ENCODE measurements around the gene GPC4.

The GPC4 gene

DNA sequence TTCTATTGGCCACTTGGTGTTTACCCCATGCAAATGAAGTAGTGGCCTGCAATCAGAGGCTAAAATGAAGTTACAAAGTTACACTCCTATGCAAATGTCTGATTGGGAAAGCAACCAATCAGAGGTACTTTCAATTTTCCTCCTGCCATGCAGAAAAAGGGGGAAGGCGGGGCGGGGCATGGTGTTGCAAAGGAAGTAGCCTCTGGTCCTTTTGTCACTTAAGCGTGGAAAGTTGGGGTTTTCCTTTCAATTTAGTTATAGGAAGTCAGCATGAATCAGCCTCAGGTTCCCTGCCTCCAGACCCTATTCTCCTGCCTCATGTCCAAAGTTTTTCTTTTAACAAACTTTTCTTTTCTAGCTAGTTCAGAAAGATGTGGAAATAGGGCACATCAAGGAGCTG lies 69.3 kb downstream of the GPC4 start:
- no peaks in the 10 kb centered on the region for H3K36me3 ChIP-seq (replicated peaks)
- H3K27ac ChIP-seq = no peak overlapping the region
- H3K27me3 ChIP-seq (replicated peaks) = no peaks in the 10 kb centered on the region
- in situ Hi-C loops (cut with HindIII; ENCODE audit: low pct_ligation_motif_present, low sequenced_read_pairs) = no loop called here
- DNase-seq = no peak
- no peak overlapping the region for H3K4me3 ChIP-seq (ENCODE audit: low read depth, low read length)
- TF ChIP-seq, protein P1, sequence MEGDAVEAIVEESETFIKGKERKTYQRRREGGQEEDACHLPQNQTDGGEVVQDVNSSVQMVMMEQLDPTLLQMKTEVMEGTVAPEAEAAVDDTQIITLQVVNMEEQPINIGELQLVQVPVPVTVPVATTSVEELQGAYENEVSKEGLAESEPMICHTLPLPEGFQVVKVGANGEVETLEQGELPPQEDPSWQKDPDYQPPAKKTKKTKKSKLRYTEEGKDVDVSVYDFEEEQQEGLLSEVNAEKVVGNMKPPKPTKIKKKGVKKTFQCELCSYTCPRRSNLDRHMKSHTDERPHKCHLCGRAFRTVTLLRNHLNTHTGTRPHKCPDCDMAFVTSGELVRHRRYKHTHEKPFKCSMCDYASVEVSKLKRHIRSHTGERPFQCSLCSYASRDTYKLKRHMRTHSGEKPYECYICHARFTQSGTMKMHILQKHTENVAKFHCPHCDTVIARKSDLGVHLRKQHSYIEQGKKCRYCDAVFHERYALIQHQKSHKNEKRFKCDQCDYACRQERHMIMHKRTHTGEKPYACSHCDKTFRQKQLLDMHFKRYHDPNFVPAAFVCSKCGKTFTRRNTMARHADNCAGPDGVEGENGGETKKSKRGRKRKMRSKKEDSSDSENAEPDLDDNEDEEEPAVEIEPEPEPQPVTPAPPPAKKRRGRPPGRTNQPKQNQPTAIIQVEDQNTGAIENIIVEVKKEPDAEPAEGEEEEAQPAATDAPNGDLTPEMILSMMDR (IDR thresholded peaks at IDR 0.05; ENCODE audit: low read depth, low read length, missing control alignments) = no peak

DNA sequence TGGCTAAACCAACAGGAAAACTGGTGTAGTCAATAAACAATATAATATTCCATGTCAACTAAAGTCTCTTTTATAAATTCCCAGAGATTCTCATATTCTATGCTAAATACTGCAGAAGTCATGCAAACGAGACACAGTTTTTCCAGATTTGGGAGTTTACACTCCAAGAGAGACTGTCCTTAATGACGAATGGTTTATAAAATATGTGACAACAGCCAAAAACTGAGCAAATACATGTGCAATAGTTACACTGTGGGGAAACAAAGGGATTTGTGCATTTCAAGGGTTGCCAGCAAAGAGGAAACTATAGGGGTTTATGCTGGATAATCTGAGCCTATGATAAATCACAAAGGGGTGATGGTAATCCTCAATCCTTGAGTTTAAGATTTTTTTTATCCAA lies 75.7 kb downstream of the GPC4 start:
- Histone ChIP-seq H3K4me3 (ENCODE audit: low read depth, low read length) (no peak overlapping the region), H3K36me3 (replicated peaks) (no peaks in the 10 kb centered on the region), H3K27me3 (replicated peaks) (no peaks in the 10 kb centered on the region), H3K27ac (no peak overlapping the region)
- TF ChIP-seq, protein P1 (IDR thresholded peaks at IDR 0.05; ENCODE audit: low read depth, low read length, missing control alignments) = no peak
- in situ Hi-C loops (cut with HindIII; ENCODE audit: low pct_ligation_motif_present, low sequenced_read_pairs) = no loop called here
- no peak for DNase-seq

DNA sequence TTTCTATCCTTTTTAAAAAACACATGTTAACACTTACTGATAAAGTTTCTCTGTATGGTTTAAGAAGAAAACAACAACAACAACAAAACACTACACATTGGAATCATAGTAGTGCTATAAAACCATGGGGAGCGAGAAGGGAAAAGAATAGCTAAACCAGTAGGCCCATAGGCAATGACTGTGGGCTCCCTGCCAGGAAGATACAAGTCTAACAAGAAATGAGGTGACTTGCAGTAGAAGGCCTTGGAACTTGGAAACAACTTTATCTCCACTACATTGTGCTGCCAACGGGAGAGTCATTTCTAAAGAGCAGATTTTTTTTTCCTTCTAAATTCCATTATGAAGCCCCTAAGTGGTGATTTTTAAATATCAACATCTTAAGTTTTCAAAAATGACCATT lies 78.0 kb downstream of the GPC4 start:
- no peak for DNase-seq
- in situ Hi-C loops (cut with HindIII; ENCODE audit: low pct_ligation_motif_present, low sequenced_read_pairs) = no loop called here
- Histone ChIP-seq H3K27me3 (replicated peaks) (no peaks in the 10 kb centered on the region), H3K36me3 (replicated peaks) (no peaks in the 10 kb centered on the region), H3K4me3 (ENCODE audit: low read depth, low read length) (no peak overlapping the region), H3K27ac (no peak overlapping the region)
- TF ChIP-seq, protein P1 (IDR thresholded peaks at IDR 0.05; ENCODE audit: low read depth, low read length, missing control alignments) = no peak

DNA sequence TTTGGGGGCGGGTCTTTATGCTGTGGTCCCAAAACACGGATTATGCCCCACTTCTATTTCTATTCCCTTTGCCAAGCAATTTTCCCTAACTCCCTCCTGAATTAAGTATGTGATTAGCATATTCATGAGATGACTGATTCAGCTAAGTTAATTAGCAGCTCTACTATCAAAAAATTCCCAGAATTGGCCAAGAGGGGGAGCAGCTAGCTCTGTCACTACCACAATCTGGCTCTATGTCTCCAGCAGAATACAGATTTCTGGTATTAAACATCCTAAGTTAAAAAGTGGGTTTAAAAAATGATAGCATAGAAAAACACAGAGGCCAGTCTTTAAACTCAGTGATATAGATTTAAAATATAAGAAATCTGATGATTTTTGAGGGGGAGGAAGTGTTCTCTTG lies 80.3 kb downstream of the GPC4 start:
- in situ Hi-C loops (cut with HindIII; ENCODE audit: low pct_ligation_motif_present, low sequenced_read_pairs) = no loop called here
- peak; percentile 5 for DNase-seq

DNA sequence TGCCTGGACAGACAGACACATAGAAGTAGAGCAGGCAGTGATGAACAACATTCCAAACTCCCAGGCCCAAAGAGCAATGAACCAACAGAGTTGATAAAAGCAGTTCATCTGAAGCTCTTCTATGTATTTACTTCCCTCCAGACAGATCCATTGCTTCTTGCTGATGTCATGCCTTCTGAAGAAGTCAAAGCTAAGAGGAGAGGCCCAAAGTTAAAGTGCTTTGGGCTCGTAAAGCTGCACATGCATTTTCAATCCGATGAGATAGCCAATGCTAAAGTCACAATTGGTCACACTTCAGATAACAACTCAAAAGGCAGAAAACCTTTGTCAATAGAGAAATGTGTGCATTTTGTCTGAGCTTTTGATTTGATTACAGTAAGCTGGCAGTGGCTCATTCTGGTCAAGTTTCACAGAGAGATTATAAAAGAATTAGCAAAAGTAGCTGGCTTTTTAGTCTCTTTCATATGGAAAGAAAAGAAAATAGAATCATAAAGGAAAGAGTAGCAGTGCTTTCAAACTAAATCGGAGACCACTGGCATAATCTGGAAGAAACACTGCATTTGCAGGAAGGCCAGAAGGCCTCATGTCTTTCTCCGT lies 82.0 kb downstream of the GPC4 start:
- H3K36me3 ChIP-seq (replicated peaks) = no peaks in the 10 kb centered on the region
- in situ Hi-C loops (cut with HindIII; ENCODE audit: low pct_ligation_motif_present, low sequenced_read_pairs) = no loop called here
- H3K4me3 ChIP-seq (ENCODE audit: low read depth, low read length) = no peak overlapping the region
- no peaks in the 10 kb centered on the region for H3K27me3 ChIP-seq (replicated peaks)
- DNase-seq = no peak
- H3K27ac ChIP-seq = no peak overlapping the region
- TF ChIP-seq, protein P1 (IDR thresholded peaks at IDR 0.05; ENCODE audit: low read depth, low read length, missing control alignments) = no peak

More for the DNA sequence above, 80.3 kb downstream of the GPC4 start:
- TF ChIP-seq, protein P1 (IDR thresholded peaks at IDR 0.05; ENCODE audit: low read depth, low read length, missing control alignments) = peak; percentile 67
- Histone ChIP-seq H3K4me3 (ENCODE audit: low read depth, low read length) (no peak overlapping the region), H3K27me3 (replicated peaks) (no peaks in the 10 kb centered on the region), H3K27ac (no peak overlapping the region), H3K36me3 (replicated peaks) (no peaks in the 10 kb centered on the region)

DNA sequence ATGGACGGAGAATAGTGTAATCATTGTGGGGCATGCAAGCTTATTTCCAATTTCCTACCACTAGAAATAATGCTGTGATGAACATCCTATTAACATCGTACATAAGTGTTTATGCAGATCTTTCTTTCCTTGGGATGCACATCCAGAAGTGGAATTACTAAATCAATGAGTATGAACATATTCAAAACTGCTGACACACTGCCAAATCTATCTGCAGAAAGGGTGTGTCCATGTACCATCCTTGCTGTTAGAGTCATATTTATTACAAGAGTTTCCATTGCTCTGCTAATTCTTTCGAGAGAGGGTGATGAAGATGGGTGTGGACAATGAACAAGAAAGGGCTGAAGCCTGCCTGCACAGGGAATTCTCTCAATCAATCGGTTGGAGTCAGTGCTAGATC lies 82.6 kb downstream of the GPC4 start:
- TF ChIP-seq, protein P1 (IDR thresholded peaks at IDR 0.05; ENCODE audit: low read depth, low read length, missing control alignments) = no peak
- H3K36me3 ChIP-seq (replicated peaks) = no peaks in the 10 kb centered on the region
- in situ Hi-C loops (cut with HindIII; ENCODE audit: low pct_ligation_motif_present, low sequenced_read_pairs) = no loop called here

More for the DNA sequence above, 82.6 kb downstream of the GPC4 start:
- DNase-seq = no peak
- H3K27ac ChIP-seq = no peak overlapping the region
- H3K4me3 ChIP-seq (ENCODE audit: low read depth, low read length) = no peak overlapping the region
- H3K27me3 ChIP-seq (replicated peaks) = no peaks in the 10 kb centered on the region

Measured in brain microvascular endothelial cell (primary cell).